ENCODE data around the gene TCP11L2.

- TF ChIP-seq TCF7L2 (IDR thresholded peaks at IDR 0.05; ENCODE audit: borderline replicate concordance, low read depth, low read length) (no peak), ZNF302 (tag by site-specific recombination; IDR thresholded peaks at IDR 0.05; ENCODE audit: low read depth) (no peak), ZIC2 (tag by site-specific recombination; IDR thresholded peaks at IDR 0.05) (no peak), WT1 (tag by site-specific recombination; IDR thresholded peaks at IDR 0.05) (no peak), PATZ1 (tag by site-specific recombination; IDR thresholded peaks at IDR 0.05) (no peak), ZNF398 (tag by site-specific recombination; IDR thresholded peaks at IDR 0.05) (no peak), ZNF362 (tag by site-specific recombination; IDR thresholded peaks at IDR 0.05) (no peak), PRDM10 (tag by site-specific recombination; IDR thresholded peaks at IDR 0.05) (no peak), ZNF501 (tag by site-specific recombination; IDR thresholded peaks at IDR 0.05) (no peak), ZNF549 (tag by site-specific recombination; IDR thresholded peaks at IDR 0.05) (no peak), CTCF (tag by site-specific recombination; IDR thresholded peaks at IDR 0.05) (no peak), RBAK (tag by site-specific recombination; IDR thresholded peaks at IDR 0.05) (no peak), MZF1 (tag by site-specific recombination; IDR thresholded peaks at IDR 0.05; ENCODE audit: borderline replicate concordance) (no peak), GLI4 (tag by site-specific recombination; IDR thresholded peaks at IDR 0.05) (no peak)
These were observed 27.9 kb upstream of the TCP11L2 start for GRCh38 chr12:106274575-106275121.
